ENCODE measurements around the gene ZC3HAV1.

The ZC3HAV1 gene

DNA sequence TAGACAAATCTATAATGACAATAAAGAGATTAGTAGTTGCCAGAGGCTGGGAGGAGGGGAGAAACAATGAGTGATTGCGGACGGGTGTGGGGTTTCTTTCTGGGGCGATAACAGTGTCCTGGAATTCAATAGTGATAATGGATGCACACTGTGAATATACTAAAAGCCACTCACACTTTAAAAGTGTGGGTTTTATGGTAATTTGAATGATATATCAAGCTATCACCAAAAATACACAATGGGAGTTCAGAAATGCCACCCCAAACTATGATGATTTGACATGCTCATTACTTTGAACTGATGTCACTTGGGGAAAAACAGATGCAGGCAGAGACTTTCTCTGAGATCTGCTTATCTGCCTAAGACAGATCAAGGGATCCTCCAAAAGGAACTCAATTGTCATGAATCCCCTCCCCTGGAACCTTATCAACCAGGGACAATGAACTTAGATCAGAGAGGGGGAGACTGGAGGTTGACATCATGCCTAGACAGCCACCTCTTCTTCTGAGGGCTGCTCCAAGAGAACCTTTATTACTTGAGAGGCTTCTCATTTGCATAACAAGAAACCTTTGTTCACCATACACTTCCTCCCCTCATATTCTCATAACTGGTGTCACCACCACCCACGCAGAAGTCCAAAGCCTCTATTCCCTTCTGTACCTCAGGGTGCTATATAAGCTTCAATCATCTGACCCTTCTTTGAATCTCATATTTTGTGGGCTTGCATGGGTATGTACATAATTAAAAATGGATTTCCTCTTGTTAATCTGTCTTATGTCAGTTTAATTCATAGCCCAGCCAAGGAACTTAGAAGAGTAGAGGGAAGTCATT, 14.8 kb upstream of the ZC3HAV1 start:
- no peaks in the 10 kb centered on the region for H3K9me3 ChIP-seq (ENCODE audit: control insufficient read depth, insufficient read depth, low read depth, low read length)
- ChIA-PET POLR2A (interaction anchor here (0.6 kb wide), 1 partner anchor 66 kb away, joined by 5 read pairs; no protein-coding TSS in a partner anchor), CTCF (no interaction called here)
- no peaks in the 10 kb centered on the region for H3K36me3 ChIP-seq (ENCODE audit: control insufficient read depth in 2 of 2, insufficient read depth in 1 of 2, low read length in 2 of 2)
- H3K27ac ChIP-seq (ENCODE audit: extremely low read depth, low read depth, low read length) = no peak overlapping the region
- H3K4me1 ChIP-seq (ENCODE audit: control insufficient read depth, insufficient read depth, low read length) = no peaks in the 10 kb centered on the region
- peak; percentile 39; the same call in 1 of the 2 replicates for TF ChIP-seq ZBTB17 (tag by site-specific recombination; IDR thresholded peaks at IDR 0.05)
- TF ChIP-seq ZNF530 (tag by site-specific recombination; IDR thresholded peaks at IDR 0.05; ENCODE audit: low read depth) = peak; percentile 94
- TF ChIP-seq, protein P1, sequence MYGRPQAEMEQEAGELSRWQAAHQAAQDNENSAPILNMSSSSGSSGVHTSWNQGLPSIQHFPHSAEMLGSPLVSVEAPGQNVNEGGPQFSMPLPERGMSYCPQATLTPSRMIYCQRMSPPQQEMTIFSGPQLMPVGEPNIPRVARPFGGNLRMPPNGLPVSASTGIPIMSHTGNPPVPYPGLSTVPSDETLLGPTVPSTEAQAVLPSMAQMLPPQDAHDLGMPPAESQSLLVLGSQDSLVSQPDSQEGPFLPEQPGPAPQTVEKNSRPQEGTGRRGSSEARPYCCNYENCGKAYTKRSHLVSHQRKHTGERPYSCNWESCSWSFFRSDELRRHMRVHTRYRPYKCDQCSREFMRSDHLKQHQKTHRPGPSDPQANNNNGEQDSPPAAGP (tag by site-specific recombination; IDR thresholded peaks at IDR 0.05) = no peak
- no peak for TF ChIP-seq ZNF202 (tag by site-specific recombination; IDR thresholded peaks at IDR 0.05; ENCODE audit: borderline replicate concordance)
- TF ChIP-seq, protein P2, sequence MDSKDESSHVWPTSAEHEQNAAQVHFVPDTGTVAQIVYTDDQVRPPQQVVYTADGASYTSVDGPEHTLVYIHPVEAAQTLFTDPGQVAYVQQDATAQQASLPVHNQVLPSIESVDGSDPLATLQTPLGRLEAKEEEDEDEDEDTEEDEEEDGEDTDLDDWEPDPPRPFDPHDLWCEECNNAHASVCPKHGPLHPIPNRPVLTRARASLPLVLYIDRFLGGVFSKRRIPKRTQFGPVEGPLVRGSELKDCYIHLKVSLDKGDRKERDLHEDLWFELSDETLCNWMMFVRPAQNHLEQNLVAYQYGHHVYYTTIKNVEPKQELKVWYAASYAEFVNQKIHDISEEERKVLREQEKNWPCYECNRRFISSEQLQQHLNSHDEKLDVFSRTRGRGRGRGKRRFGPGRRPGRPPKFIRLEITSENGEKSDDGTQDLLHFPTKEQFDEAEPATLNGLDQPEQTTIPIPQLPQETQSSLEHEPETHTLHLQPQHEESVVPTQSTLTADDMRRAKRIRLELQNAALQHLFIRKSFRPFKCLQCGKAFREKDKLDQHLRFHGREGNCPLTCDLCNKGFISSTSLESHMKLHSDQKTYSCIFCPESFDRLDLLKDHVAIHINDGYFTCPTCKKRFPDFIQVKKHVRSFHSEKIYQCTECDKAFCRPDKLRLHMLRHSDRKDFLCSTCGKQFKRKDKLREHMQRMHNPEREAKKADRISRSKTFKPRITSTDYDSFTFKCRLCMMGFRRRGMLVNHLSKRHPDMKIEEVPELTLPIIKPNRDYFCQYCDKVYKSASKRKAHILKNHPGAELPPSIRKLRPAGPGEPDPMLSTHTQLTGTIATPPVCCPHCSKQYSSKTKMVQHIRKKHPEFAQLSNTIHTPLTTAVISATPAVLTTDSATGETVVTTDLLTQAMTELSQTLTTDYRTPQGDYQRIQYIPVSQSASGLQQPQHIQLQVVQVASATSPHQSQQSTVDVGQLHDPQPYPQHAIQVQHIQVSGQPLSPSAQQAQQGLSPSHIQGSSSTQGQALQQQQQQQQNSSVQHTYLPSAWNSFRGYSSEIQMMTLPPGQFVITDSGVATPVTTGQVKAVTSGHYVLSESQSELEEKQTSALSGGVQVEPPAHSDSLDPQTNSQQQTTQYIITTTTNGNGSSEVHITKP (tag by site-specific recombination; IDR thresholded peaks at IDR 0.05) = 0 out of 2 replicates have a peak, but pooled peaks have one; percentile 11
- no peak overlapping the region for H3K4me3 ChIP-seq (ENCODE audit: low read depth, low read length)

DNA sequence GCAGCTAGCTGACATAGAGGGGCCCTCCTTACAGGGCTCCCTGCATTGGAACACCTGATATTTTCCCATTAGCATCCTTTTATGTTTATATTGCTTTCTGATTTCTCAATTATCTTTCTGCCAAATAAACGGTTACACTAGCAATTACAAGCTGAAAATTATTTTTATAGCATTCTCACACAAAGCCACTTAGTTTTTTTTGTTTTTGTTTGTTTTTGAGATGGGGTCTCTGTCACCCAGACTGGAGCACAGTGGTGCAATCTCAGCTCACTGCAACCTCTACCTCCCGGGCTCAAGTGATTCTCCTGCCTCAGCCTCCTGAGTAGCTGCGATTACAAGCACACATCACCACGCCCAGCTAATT, 9.9 kb upstream of the ZC3HAV1 start:
- Histone ChIP-seq H3K27ac (ENCODE audit: extremely low read depth, low read depth, low read length) (no peak overlapping the region), H3K9me3 (ENCODE audit: control insufficient read depth, insufficient read depth, low read depth, low read length) (no peaks in the 10 kb centered on the region), H3K4me3 (ENCODE audit: low read depth, low read length) (no peak overlapping the region), H3K36me3 (ENCODE audit: control insufficient read depth in 2 of 2, insufficient read depth in 1 of 2, low read length in 2 of 2) (no peaks in the 10 kb centered on the region), H3K4me1 (ENCODE audit: control insufficient read depth, insufficient read depth, low read length) (no peaks in the 10 kb centered on the region)
- TF ChIP-seq ZNF335 (tag by site-specific recombination; conservative IDR thresholded peaks at IDR 0.05) (0 out of 2 replicates have a peak, but pooled peaks have one; percentile 9), SETDB1 (IDR thresholded peaks at IDR 0.05; ENCODE audit: insufficient read length, low read length) (no peak), ZNF677 (tag by site-specific recombination; IDR thresholded peaks at IDR 0.05) (no peak)
- CTCF ChIA-PET = no interaction called here
- POLR2A ChIA-PET = interaction anchor here (0.8 to 1.3 kb wide), 2 partner anchors 14 to 220 kb away, joined by 3 read pairs; a partner anchor contains a TSS

DNA sequence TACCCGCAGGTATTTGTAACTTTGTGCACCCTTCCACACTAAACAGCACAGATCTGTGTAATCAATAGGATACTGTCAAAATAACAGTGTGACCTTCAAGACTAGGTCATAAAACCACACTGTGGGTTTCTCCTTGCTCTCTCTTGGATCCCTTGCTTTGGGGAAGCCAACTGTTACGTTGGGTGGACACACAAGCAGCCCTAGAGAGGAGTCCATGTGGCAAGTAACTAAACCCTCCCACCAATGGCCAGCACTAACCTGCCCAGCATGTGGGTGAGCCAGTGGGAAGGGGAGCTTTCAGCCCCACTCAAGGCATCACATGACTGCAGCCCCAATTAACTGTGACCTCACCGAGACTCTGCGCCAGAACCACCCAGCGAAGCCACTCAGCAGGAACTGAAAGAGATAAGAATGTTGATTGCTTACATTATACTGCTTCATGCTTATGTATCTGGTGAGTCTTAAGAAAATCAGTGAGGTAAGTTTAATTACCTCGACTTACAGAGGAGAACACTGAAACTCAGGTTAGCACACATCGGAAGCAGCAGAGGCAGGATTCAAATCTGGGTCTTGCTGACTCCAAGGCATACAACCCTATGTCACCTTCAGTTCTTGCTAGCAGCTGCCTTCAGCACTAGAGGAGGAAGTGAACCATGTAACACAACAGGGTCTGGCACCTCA, 9.4 kb upstream of the ZC3HAV1 start:
- no peaks in the 10 kb centered on the region for H3K36me3 ChIP-seq (ENCODE audit: control insufficient read depth in 2 of 2, insufficient read depth in 1 of 2, low read length in 2 of 2)
- no peak overlapping the region for H3K4me3 ChIP-seq (ENCODE audit: low read depth, low read length)
- CTCF ChIA-PET = interaction anchor here (0.6 kb wide), 2 partner anchors 194 to 392 kb away, joined by 3 to 4 read pairs; no protein-coding TSS in a partner anchor
- H3K9me3 ChIP-seq (ENCODE audit: control insufficient read depth, insufficient read depth, low read depth, low read length) = no peaks in the 10 kb centered on the region
- no peak overlapping the region for H3K27ac ChIP-seq (ENCODE audit: extremely low read depth, low read depth, low read length)
- POLR2A ChIA-PET = interaction anchor here (0.8 to 1.3 kb wide), 2 partner anchors 14 to 221 kb away, joined by 3 read pairs; a partner anchor contains a TSS
- H3K4me1 ChIP-seq (ENCODE audit: control insufficient read depth, insufficient read depth, low read length) = no peaks in the 10 kb centered on the region
- TF ChIP-seq ZNF514 (tag by site-specific recombination; IDR thresholded peaks at IDR 0.05) (no peak), SETDB1 (IDR thresholded peaks at IDR 0.05; ENCODE audit: insufficient read length, low read length) (peak; percentile 12), ZNF121 (tag by site-specific recombination; IDR thresholded peaks at IDR 0.05) (no peak; the same call in 1 of the 2 replicates), ZNF629 (tag by site-specific recombination; IDR thresholded peaks at IDR 0.05) (peak; percentile 98), OSR2 (tag by site-specific recombination; IDR thresholded peaks at IDR 0.05) (peak; percentile 42), ZNF10 (tag by site-specific recombination; IDR thresholded peaks at IDR 0.05) (peak; percentile 55; the same call in 1 of the 2 replicates), ZNF561 (tag by site-specific recombination; IDR thresholded peaks at IDR 0.05; ENCODE audit: borderline replicate concordance) (peak; percentile 56; the same call in 1 of the 2 replicates)
- TF ChIP-seq, protein P3, sequence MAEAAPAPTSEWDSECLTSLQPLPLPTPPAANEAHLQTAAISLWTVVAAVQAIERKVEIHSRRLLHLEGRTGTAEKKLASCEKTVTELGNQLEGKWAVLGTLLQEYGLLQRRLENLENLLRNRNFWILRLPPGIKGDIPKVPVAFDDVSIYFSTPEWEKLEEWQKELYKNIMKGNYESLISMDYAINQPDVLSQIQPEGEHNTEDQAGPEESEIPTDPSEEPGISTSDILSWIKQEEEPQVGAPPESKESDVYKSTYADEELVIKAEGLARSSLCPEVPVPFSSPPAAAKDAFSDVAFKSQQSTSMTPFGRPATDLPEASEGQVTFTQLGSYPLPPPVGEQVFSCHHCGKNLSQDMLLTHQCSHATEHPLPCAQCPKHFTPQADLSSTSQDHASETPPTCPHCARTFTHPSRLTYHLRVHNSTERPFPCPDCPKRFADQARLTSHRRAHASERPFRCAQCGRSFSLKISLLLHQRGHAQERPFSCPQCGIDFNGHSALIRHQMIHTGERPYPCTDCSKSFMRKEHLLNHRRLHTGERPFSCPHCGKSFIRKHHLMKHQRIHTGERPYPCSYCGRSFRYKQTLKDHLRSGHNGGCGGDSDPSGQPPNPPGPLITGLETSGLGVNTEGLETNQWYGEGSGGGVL (tag by site-specific recombination; IDR thresholded peaks at IDR 0.05) = peak; percentile 39; the same call in 1 of the 2 replicates
- TF ChIP-seq, protein P1 (tag by site-specific recombination; IDR thresholded peaks at IDR 0.05) = peak; percentile 69; the same call in 1 of the 2 replicates
- TF ChIP-seq, protein P4, sequence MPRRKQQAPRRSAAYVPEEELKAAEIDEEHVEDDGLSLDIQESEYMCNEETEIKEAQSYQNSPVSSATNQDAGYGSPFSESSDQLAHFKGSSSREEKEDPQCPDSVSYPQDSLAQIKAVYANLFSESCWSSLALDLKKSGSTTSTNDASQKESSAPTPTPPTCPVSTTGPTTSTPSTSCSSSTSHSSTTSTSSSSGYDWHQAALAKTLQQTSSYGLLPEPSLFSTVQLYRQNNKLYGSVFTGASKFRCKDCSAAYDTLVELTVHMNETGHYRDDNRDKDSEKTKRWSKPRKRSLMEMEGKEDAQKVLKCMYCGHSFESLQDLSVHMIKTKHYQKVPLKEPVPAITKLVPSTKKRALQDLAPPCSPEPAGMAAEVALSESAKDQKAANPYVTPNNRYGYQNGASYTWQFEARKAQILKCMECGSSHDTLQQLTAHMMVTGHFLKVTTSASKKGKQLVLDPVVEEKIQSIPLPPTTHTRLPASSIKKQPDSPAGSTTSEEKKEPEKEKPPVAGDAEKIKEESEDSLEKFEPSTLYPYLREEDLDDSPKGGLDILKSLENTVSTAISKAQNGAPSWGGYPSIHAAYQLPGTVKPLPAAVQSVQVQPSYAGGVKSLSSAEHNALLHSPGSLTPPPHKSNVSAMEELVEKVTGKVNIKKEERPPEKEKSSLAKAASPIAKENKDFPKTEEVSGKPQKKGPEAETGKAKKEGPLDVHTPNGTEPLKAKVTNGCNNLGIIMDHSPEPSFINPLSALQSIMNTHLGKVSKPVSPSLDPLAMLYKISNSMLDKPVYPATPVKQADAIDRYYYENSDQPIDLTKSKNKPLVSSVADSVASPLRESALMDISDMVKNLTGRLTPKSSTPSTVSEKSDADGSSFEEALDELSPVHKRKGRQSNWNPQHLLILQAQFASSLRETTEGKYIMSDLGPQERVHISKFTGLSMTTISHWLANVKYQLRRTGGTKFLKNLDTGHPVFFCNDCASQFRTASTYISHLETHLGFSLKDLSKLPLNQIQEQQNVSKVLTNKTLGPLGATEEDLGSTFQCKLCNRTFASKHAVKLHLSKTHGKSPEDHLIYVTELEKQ (tag by site-specific recombination; IDR thresholded peaks at IDR 0.05; ENCODE audit: borderline replicate concordance) = no peak

Data from HEK293 (cell line).